ENCODE data around the gene CBLB.

CBLB gene

GRCh38 chr3:105733356-105733755, 135.5 kb downstream of the CBLB start:
- CTCF ChIA-PET = no interaction called here
- H3K4me3 ChIP-seq (ENCODE audit: low read depth, low read length) = no peak overlapping the region
- no peak for TF ChIP-seq ZNF37A (tag by site-specific recombination; IDR thresholded peaks at IDR 0.05)
- TF ChIP-seq ZNF138 (tag by site-specific recombination; IDR thresholded peaks at IDR 0.05; ENCODE audit: borderline replicate concordance) = no peak
- TF ChIP-seq AEBP2 (tag by site-specific recombination; IDR thresholded peaks at IDR 0.05; ENCODE audit: borderline replicate concordance) = no peak
- TF ChIP-seq ZNF266 (tag by site-specific recombination; IDR thresholded peaks at IDR 0.05; ENCODE audit: low read depth) = no peak
- no peak for TF ChIP-seq ZNF555 (tag by site-specific recombination; conservative IDR thresholded peaks at IDR 0.05)
- no peak for TF ChIP-seq PRDM10 (tag by site-specific recombination; IDR thresholded peaks at IDR 0.05)
- TF ChIP-seq ZBTB17 (tag by site-specific recombination; IDR thresholded peaks at IDR 0.05) = no peak
- TF ChIP-seq ZBTB49 (tag by site-specific recombination; IDR thresholded peaks at IDR 0.05; ENCODE audit: low read depth) = no peak
- TF ChIP-seq ZNF610 (tag by site-specific recombination; IDR thresholded peaks at IDR 0.05; ENCODE audit: borderline replicate concordance) = no peak
- TF ChIP-seq ZNF701 (tag by site-specific recombination; IDR thresholded peaks at IDR 0.05) = no peak
- no peak for TF ChIP-seq ZNF239 (tag by site-specific recombination; IDR thresholded peaks at IDR 0.05)
- TF ChIP-seq ELK4 (IDR thresholded peaks at IDR 0.05; ENCODE audit: borderline replicate concordance, low read depth, low read length) = no peak
- H3K9me3 ChIP-seq (ENCODE audit: control insufficient read depth, insufficient read depth, low read depth, low read length) = no peaks in the 10 kb centered on the region
- H3K4me1 ChIP-seq (ENCODE audit: control insufficient read depth, insufficient read depth, low read length) = no peaks in the 10 kb centered on the region
- POLR2A ChIA-PET = no interaction called here
- H3K36me3 ChIP-seq (ENCODE audit: control insufficient read depth in 2 of 2, insufficient read depth in 1 of 2, low read length in 2 of 2) = no peaks in the 10 kb centered on the region
- no peak overlapping the region for H3K27ac ChIP-seq (ENCODE audit: extremely low read depth, low read depth, low read length)

- Histone ChIP-seq H3K4me3 (ENCODE audit: low read depth, low read length) (no peak overlapping the region), H3K9me3 (ENCODE audit: control insufficient read depth, insufficient read depth, low read depth, low read length) (no peaks in the 10 kb centered on the region), H3K4me1 (ENCODE audit: control insufficient read depth, insufficient read depth, low read length) (no peaks in the 10 kb centered on the region), H3K36me3 (ENCODE audit: control insufficient read depth in 2 of 2, insufficient read depth in 1 of 2, low read length in 2 of 2) (no peaks in the 10 kb centered on the region), H3K27ac (ENCODE audit: extremely low read depth, low read depth, low read length) (no peak overlapping the region)
- POLR2A ChIA-PET = no interaction called here
- CTCF ChIA-PET = no interaction called here
- TF ChIP-seq ATF2 (tag by site-specific recombination; IDR thresholded peaks at IDR 0.05; ENCODE audit: low read depth) (no peak), KLF16 (tag by site-specific recombination; IDR thresholded peaks at IDR 0.05) (no peak), ZFP69B (tag by site-specific recombination; IDR thresholded peaks at IDR 0.05) (no peak), ZNF558 (tag by site-specific recombination; IDR thresholded peaks at IDR 0.05) (no peak), ZNF37A (tag by site-specific recombination; IDR thresholded peaks at IDR 0.05) (no peak), ZNF354C (tag by site-specific recombination; IDR thresholded peaks at IDR 0.05; ENCODE audit: borderline replicate concordance, low read depth) (no peak), ZNF2 (tag by site-specific recombination; IDR thresholded peaks at IDR 0.05) (no peak), FEZF1 (tag by site-specific recombination; IDR thresholded peaks at IDR 0.05) (no peak), OSR2 (tag by site-specific recombination; IDR thresholded peaks at IDR 0.05) (no peak), GLIS1 (tag by site-specific recombination; IDR thresholded peaks at IDR 0.05) (no peak), BCL6B (tag by site-specific recombination; IDR thresholded peaks at IDR 0.05) (no peak), ZFHX2 (tag by site-specific recombination; conservative IDR thresholded peaks at IDR 0.05) (no peak), MZF1 (tag by site-specific recombination; IDR thresholded peaks at IDR 0.05; ENCODE audit: borderline replicate concordance) (no peak), ZNF585B (tag by site-specific recombination; IDR thresholded peaks at IDR 0.05) (no peak)
Observed at GRCh38 chr3:105731686-105732085, 137.1 kb downstream of the CBLB start.

Measured in HEK293 (cell line).